Keratinocyte (primary cell): ENCODE data around the gene TMED6. TPM values are rescaled to one million over a fixed set of nuclear protein-coding genes. Genes with fewer than 3 reads are reported as not detected.

Source experiments
- DNase-seq: peaks from one replicate; pipeline ENCODE4 v3.0.0-alpha.2; 2011; ENCODE audit warnings: low read depth, missing footprints, low spot score
- FAIRE-seq: peaks from 2 replicates; lab custom pipeline; 2011; peaks lifted over from hg19 to GRCh38; lab: Jason Lieb, UNC
- H2AFZ ChIP-seq: 2 replicates; pipeline ENCODE4 v1.6.0; 2012; ENCODE audit warnings: low read length, control low read depth, inconsistent platforms; ENCODE audit not compliant: control insufficient read depth
- H3K27ac ChIP-seq: 2 replicates; pipeline ENCODE4 v1.5.1; 2011; ENCODE audit warnings: low read length; ENCODE audit not compliant: control insufficient read depth, insufficient read depth
- H3K27me3 ChIP-seq: 3 replicates; pipeline ENCODE4 v1.6.0; 2011; ENCODE audit warnings: low read length; ENCODE audit not compliant: control insufficient read depth, insufficient read depth; ENCODE audit errors: extremely low read depth
- H3K36me3 ChIP-seq, 2 experiments: 2 replicates in 1 of 2; 3 replicates in 1 of 2; pipeline ENCODE4 v1.5.1; 2011; ENCODE audit warnings: low read length in 2 of 2, mild to moderate bottlenecking in 1 of 2; ENCODE audit not compliant: control insufficient read depth in 2 of 2, insufficient read depth in 2 of 2; ENCODE audit errors: extremely low read depth in 1 of 2
- H3K4me1 ChIP-seq: 3 replicates; pipeline ENCODE4 v1.5.1; 2011; ENCODE audit warnings: low read length; ENCODE audit not compliant: control insufficient read depth, insufficient read depth; ENCODE audit errors: extremely low read depth
- H3K4me2 ChIP-seq: 3 replicates; pipeline ENCODE4 v1.6.0; 2011; ENCODE audit warnings: low read depth, low read length; ENCODE audit not compliant: control insufficient read depth, insufficient read depth; ENCODE audit errors: extremely low read depth
- H3K4me3 ChIP-seq, 3 experiments: fragments of 200-600 bp in 1 of 3; sonication (generic) in 1 of 3; 2 replicates in 2 of 3; 3 replicates in 1 of 3; pipeline ENCODE4 v1.5.1; 2011 to 2016; ENCODE audit warnings: low read length in 3 of 3, mild to moderate bottlenecking in 3 of 3, control low read depth in 2 of 3, inconsistent platforms in 1 of 3, low read depth in 1 of 3, mixed read lengths in 1 of 3, mixed run types in 1 of 3, moderate library complexity in 1 of 3; ENCODE audit not compliant: control insufficient read depth in 2 of 3, insufficient read depth in 2 of 3; ENCODE audit errors: extremely low read depth in 1 of 3
- H3K79me2 ChIP-seq: 2 replicates; pipeline ENCODE4 v1.6.0; 2012; ENCODE audit warnings: low read length; ENCODE audit not compliant: control insufficient read depth, insufficient read depth
- H3K9ac ChIP-seq: 3 replicates; pipeline ENCODE4 v1.6.0; 2011; ENCODE audit warnings: low read length; ENCODE audit not compliant: control insufficient read depth, insufficient read depth; ENCODE audit errors: extremely low read depth
- H3K9me1 ChIP-seq: 3 replicates; pipeline ENCODE4 v1.6.0; 2011; ENCODE audit warnings: low read length; ENCODE audit not compliant: control insufficient read depth, insufficient read depth; ENCODE audit errors: extremely low read depth
- H3K9me3 ChIP-seq: 2 replicates; pipeline ENCODE4 v1.5.1; 2012; ENCODE audit warnings: low read depth, low read length; ENCODE audit not compliant: control insufficient read depth
- H4K20me1 ChIP-seq: 3 replicates; pipeline ENCODE4 v1.6.0; 2011; ENCODE audit warnings: low read length; ENCODE audit not compliant: control insufficient read depth, insufficient read depth; ENCODE audit errors: extremely low read depth
- EZH2 ChIP-seq: IDR thresholded peaks from one replicate; pipeline ENCODE4 v1.6.1; 2012; ENCODE audit warnings: inconsistent platforms, mild to moderate bottlenecking, low read length, moderate library complexity
- dilution Hi-C: fragments of 300-500 bp; cut with MboI; formaldehyde crosslinking; loops from one replicate; pipeline ENCODE4 v1.7.0; 2020; ENCODE audit warnings: low sequenced_read_pairs; ENCODE audit not compliant: extremely low pct_ligation_motif_present
- polyA plus RNA-seq, 5 experiments: library from polyadenylated mRNA; depleted of rRNA in 3 of 5; stranded (reverse) in 3 of 5; stranded (forward) in 1 of 5; unstranded in 1 of 5; fragments of >200 nt; gene quantifications; 1 replicate in 1 of 5; 2 replicates in 3 of 5; 3 replicates in 1 of 5; pipeline versions ENCODE4 v1.2.1 to v1.2.3, GENCODE V29; 2011 to 2012; ENCODE audit warnings: missing spikeins in 2 of 5, low read depth in 1 of 5, low replicate concordance in 1 of 5
- TF ChIP-seq, protein P1 (sequence below), 3 experiments: IDR thresholded peaks in 1 of 3; conservative IDR thresholded peaks in 1 of 3; optimal IDR thresholded peaks in 1 of 3; 2 replicates in 2 of 3; 3 replicates in 1 of 3; pipeline versions ENCODE3 to v1.5.1; 2011; ENCODE audit warnings: low read length in 3 of 3, mild to moderate bottlenecking in 3 of 3, moderate library complexity in 2 of 3, control low read depth in 1 of 3, inconsistent platforms in 1 of 3; ENCODE audit not compliant: insufficient read depth in 2 of 3; ENCODE audit errors: extremely low read depth in 1 of 3

Gene TMED6
- polyA plus RNA-seq, 1 donor (not counting 4 experiments of a cell fraction or from before 2014, with no cell fraction given), result 0.09 TPM

- Histone ChIP-seq H4K20me1 (no peaks in the 10 kb centered on the region), H3K9me3 (no peaks in the 10 kb centered on the region), H3K4me1 (peaks cover 8% of the 10 kb centered on the region), H3K9ac (no peak overlapping the region), H3K4me2 (no peak overlapping the region), H3K4me3 (no peak overlapping the region), H3K36me3 (peaks cover 8 to 14% of the 10 kb centered on the region in 2 experiments), H3K27ac (no peak overlapping the region), H3K79me2 (peaks cover 28% of the 10 kb centered on the region), H2AFZ (no peak overlapping the region), H3K9me1 (no peaks in the 10 kb centered on the region), H3K27me3 (no peaks in the 10 kb centered on the region)
- FAIRE-seq, result no peak
- DNase-seq, result no peak
- TF ChIP-seq EZH2, result no peak
- TF ChIP-seq, protein P1, sequence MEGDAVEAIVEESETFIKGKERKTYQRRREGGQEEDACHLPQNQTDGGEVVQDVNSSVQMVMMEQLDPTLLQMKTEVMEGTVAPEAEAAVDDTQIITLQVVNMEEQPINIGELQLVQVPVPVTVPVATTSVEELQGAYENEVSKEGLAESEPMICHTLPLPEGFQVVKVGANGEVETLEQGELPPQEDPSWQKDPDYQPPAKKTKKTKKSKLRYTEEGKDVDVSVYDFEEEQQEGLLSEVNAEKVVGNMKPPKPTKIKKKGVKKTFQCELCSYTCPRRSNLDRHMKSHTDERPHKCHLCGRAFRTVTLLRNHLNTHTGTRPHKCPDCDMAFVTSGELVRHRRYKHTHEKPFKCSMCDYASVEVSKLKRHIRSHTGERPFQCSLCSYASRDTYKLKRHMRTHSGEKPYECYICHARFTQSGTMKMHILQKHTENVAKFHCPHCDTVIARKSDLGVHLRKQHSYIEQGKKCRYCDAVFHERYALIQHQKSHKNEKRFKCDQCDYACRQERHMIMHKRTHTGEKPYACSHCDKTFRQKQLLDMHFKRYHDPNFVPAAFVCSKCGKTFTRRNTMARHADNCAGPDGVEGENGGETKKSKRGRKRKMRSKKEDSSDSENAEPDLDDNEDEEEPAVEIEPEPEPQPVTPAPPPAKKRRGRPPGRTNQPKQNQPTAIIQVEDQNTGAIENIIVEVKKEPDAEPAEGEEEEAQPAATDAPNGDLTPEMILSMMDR (optimal IDR thresholded peaks at IDR 0.05 in 1 of 3, IDR thresholded peaks at IDR 0.05 in 1 of 3, conservative IDR thresholded peaks at IDR 0.05 in 1 of 3; ENCODE audit: extremely low read depth in 1 of 3, insufficient read depth in 2 of 3, low read length in 3 of 3), result no peak
- dilution Hi-C loops, result no loop called here
Observed at GRCh38 chr16:69382421-69382820, 30.8 kb upstream of the TMED6 start.

DNA sequence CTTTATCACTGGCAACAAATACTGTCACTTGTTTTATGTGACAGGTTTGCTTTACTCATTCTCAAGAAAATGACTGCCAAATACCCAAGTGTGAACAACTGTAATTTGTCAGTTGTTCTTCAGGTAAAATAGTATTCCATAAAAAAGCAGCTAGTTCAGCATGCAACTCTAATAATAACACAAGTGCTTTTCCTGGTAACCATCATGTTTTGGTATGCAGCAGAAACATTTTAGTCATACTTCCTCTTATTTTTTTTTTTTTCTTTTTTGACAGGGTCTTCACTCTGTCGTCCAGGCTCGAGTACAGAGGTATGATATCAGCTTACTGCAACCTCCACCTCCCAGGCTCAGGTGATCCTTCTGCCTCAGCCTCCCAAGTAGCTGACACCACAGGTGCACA, 29.6 kb upstream of the TMED6 start:
- H4K20me1 ChIP-seq, result no peaks in the 10 kb centered on the region
- dilution Hi-C loops, result no loop called here
- peaks cover 8 to 14% of the 10 kb centered on the region in 2 experiments for H3K36me3 ChIP-seq
- no peak overlapping the region for H3K4me3 ChIP-seq
- H3K4me1 ChIP-seq, result peaks cover 8% of the 10 kb centered on the region
- no peak overlapping the region for H2AFZ ChIP-seq
- H3K27ac ChIP-seq, result no peak overlapping the region
- H3K4me2 ChIP-seq, result no peak overlapping the region
- no peak for FAIRE-seq
- H3K79me2 ChIP-seq, result peaks cover 28% of the 10 kb centered on the region
- no peak for DNase-seq
- H3K9me3 ChIP-seq, result no peaks in the 10 kb centered on the region
- no peak overlapping the region for H3K9ac ChIP-seq
- no peaks in the 10 kb centered on the region for H3K27me3 ChIP-seq
- no peak for TF ChIP-seq EZH2
- TF ChIP-seq, protein P1 (optimal IDR thresholded peaks at IDR 0.05 in 1 of 3, IDR thresholded peaks at IDR 0.05 in 1 of 3, conservative IDR thresholded peaks at IDR 0.05 in 1 of 3; ENCODE audit: extremely low read depth in 1 of 3, insufficient read depth in 2 of 3, low read length in 3 of 3), result no peak
- no peaks in the 10 kb centered on the region for H3K9me1 ChIP-seq
